CD4-positive, alpha-beta T cell treated with Interleukin-4 for 4 hours (primary cell): ENCODE results near the gene COG7.
"Not testable (repeated sequence)": the region's sequence is repeated elsewhere in the genome, so short reads cannot be mapped to it uniquely, and the experiment has no call there.

Experiments
- DNase-seq: peaks from one replicate; pipeline ENCODE4 v3.0.0-alpha.2; 2020

The COG7 gene

DNA sequence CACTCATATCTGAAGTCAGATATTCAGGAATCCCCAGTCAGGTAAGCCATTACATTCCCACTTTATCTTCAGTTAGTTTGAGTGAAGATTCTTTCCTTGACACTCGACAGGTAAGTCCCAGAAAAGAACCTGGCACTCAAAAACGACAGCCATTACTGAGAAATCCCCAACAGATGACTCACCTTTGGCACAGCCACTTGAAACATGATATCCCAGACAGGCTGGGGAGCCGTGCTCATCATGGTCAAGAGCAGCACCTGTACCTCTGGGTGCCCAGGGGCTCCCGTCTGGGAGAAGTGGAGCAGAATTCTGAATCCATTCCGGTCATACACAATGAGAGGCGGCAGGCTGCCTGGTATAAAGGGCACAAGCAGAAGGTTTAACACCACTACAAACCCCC, 16.8 kb upstream of the COG7 start:
- DNase-seq, result no peak

DNA sequence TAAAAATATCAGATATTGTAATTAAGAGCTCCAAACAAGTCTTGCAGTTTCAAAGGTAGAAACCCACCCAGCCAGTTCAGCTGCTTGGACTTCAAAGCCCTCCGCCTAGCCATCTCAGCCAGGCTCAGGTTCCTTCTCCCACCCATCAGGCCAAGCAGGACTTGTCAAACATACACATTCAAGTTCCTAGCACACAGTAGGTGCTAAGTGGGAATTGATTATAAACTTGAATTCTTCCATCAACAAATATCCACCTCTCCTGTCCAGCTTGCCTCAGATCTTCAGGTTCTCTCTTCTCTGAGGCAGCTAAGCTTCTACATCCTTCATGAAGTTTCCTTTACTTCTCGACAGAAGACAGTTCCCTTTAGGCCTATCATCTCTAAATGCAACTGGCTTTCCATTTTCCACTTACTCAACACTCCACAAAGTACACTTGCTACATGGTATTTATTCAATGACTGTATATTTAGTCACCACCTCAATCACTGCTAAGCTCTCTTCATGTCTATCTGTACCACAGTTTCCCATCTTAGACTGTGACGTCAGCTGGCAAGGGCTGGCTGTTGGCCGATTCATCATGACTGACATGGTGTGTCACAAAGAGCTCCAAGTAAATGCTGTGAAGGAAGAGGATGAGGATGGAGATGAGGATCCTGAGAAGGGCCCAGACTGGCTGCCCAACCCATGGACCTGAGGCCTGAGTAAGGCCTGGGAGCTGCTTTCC, 13.3 kb upstream of the COG7 start:
- no peak for DNase-seq

DNA sequence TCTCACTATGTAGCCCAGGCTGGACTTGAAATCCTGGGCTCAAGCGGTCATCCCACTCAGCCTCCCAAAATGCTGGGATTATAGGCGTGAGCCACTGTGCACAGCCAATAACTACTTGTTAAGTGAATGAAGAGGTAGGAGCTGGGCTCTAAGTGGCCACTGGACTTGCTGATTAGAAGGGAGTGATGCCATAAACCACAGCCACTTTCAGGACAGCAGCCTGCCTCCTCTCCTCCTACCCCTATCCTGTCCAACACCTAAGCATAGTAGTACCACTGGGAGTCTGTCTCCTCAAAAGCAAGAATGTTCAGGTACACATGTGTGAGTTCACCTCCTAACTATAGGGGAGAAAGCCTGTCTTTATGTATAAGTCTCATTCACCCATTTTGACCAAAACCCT, 12.2 kb upstream of the COG7 start:
- DNase-seq, result no peak

DNA sequence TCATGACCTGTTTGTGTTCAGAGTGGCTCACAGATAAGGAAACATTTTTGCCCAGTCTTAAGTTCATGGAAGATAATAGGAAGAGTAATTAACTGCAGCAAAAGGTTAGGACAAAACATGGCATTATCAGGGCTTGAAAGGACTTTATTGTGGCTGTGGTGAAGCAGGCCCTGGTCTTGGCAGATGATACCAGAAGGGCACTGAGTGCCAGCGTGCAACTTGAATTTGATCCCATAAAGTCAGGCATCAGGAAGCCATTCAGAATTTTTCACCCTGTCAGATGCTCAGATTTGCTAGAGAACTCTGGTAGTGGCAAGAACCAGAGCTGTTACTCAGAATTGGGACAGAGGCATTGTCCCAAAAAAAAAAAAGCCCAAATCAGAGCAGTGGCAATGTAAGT, 11.2 kb upstream of the COG7 start:
- no peak for DNase-seq

DNA sequence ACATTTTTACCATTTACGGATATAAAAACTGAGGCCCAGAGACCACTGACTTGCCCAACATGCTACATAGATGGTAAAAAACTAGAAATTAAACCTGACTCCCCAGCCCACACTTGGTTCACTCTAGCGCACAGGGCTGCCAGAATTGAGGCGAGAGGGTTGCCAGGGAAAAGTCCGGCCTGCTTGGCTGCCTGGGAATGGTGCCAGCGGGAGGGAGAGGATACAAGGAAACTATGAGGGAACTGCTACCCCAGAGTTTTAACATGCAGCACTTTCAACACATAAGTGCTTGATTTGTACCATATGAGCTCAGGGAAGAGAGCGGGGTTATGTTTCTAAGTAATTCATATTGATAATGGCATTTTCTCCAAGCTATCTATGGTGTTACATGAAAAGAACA, 10.0 kb upstream of the COG7 start:
- DNase-seq, result not testable (repeated sequence)

DNA sequence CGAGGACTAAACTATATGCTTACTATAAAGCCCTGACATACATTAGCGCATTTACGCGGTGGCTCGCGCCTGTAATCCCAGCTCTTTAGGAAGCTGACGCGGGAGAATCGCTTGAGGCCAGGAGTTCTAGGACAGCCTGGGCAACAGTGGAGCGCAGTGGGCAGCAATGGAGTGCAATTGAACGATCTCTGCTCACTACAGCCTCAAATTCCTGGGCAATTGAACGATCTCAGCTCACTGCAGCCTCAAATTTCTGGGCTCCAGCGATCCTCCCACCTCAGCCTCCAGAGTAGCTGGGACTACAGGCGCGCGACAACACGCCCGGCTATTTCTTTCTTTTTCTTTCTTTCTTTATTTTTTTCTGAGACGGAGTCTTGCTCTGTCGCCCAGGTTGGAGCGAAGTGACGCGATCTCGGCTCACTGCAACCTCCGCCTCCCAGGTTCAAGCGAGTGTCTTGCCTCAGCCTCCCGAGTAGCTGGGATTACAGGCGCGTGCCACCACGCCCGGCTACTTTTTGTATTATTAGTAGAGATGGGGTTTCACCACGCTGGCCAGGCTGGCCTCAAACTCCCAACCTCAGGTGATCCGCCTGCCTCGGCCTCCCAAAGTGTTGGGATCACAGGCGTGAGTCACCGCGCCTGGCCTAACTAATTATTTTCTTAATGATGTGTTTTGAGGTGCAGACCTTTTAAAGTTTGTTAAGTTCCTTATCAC, 506 bp upstream of the COG7 start:
- DNase-seq, result no peak

DNA sequence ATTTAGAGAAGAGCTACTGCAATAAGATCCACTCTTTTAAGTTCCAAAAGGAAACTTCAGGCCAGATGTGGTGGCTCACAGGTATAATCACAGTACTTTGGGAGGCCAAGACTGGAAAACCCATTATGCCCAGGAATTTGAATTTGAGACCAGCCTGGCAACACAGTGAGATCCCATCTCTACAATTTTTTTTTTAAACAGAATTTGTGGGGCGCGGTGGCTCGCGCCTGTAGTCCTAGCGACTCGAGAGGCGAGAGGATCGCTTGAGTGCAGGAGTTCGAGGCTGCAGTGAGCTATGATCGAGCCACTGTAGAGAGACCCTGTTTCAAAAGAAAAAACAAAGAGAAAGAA, 793 bp downstream of the COG7 start:
- no peak for DNase-seq

DNA sequence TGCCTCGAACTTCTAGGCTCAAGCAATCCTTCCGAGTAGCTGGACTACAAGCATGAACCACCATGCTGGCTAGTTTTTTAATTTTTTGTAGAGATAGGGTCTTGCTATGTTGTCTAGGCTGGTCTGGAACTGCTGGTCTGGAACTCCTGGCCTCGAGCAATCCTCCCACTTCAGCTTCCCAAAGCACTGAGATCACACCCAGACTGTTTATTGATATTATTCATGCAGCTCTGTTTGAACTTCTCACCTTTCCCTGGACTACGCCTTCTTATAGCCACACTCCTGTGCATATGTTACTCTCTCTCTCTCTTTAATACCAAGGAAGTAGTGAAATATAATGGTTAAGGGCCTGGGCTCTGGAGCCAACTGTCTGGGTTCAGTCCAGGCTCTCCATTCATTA, 4.6 kb downstream of the COG7 start:
- no peak for DNase-seq

DNA sequence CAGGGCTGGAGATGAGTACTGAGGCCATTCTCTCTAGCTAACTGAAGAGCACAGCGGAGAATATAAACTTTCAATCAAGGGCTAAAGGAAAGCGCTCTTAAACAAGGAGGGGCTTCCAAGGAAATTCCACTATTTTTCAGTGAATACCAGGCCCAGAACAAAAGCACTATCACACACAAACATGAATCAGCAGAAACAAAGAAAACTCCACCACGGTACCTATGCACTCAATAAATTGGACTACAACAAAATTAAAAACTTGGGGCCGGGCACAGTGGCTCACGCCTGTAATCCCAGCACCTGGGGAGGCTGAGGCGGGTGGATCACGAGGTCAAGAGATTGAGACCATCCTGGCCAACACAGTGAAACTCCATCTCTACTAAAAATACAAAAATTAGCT, 15.4 kb downstream of the COG7 start:
- not testable (repeated sequence) for DNase-seq

DNA sequence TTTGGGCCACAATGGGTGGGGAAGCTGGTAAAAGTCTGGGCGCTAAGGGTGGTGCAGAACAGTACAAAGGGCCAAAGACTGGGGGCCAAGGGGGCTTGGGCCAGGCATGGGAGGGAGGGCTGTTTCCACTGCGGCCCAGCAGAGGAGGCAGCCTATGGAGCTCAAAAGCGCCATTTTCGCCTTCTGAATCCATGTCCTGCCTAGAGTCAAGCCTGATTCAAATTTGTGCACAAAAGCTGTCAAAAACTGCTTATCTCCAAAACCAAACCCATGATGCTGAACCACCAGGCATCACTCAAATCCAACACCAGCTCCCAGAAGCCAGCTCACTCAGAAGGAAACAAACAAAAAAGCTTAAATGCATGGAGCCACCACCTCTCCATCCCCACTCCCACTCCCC, 16.0 kb downstream of the COG7 start:
- no peak for DNase-seq

DNA sequence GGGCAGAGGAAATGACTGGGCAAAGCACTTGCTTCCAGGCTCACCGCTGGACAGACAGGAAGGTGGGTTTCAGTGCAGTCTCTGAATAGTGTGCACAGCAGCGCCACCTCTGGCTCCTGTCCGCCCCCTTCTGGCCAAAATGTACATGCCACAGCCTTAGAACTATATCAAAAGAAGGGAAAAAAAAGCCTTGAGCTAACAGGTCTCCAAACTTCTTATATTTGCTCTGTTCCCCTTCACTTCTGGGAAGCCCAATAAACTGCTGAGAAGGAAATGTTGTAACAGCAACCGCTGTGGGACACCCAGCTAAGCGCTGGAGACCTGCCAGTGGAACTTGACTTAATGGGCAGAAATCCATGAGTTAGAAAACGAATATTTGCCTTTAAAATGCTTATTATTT, 17.5 kb downstream of the COG7 start:
- DNase-seq, result peak; percentile 64

DNA sequence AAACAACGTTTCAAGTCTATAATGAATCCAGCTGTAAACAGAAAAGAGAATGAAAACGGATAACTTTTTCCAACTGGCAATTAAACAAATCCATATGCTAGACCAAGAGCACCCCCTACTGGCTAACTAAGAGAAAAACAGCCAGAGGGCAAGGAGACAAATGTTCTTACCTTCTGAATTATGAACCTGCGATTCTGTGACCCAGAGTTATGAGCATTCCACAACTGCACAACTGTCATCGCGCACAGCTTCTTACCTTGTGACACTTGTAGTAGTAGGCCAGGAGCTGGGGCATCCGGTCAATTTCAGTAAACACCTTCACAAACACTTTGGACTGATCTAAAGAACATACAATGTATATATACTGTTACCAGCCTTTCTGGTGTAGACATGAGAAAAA, 18.6 kb downstream of the COG7 start:
- peak; percentile 56 for DNase-seq

DNA sequence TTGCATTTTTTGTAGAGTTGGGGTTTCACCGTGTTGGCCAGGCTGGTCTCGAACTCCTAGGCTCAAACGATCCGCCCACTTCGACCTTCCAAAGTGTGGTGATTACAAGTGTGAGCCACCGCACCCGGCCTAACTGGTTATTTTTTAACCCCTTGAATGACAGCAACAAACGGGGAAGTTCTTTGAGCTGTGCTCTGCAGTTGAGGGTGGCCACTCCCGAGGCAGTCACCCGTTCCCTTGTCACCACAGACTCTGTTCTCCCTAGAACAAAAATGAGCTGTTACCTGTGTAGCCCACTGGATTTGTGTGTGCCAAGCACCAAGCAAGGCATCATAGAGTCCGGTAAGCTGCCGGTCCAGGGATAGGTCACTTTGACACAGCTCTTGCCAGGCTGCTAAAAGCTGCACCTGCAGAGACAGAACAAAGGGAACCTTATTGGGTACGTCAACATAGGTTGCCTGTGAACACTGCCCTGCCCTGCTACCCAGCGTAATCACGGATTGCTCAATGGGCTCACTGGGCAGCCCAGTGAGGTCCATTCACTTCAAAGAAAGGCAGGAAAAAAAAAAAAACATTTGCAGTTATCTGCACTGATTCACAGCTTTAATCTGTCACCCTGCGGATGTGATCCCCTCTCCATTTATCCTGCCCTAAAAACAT, 19.6 kb downstream of the COG7 start:
- no peak for DNase-seq

DNA sequence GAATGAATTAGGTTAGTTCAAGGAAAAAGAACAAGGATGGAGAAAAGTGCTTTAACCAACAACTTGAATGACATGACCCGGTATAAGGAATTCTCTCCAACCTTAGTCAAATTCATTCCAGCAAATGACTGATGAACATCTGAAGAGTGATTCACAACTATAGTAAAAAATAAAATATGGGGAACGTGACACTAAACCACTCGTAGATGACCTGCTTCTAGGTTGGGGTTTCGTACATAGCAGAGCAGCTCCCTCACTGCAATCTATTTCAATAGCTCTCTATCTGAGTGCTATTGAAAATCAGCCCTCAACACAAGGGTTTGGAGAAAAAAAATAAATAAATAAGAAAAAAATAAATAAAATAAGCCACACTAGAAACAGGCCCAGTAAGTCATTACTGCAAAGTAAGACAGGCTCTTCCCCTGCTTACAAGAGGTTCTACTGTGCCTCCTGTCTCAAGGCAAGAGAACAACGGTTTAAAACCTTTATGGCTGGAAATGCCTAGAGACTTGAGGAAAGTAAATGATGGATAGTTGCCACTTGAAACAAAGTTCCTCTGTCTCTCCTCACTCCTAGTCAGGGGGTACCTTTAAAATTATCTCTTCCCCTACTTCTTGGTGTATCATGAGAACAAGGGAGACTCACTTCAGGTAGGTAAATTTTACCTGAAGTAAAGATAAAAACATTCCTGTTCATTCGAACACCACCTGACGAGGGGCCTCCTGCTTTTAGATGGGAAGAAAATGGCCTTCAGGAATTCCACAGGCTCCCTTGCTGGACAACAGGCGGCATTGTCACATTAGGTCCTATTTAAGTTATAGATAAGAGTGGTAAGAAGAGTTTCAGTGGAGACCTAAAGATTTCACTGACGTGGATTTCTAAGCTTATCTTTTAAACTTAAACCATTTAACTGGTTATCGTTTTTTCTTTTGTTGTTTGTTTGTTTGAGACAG, 20.5 kb downstream of the COG7 start:
- DNase-seq, result no peak

DNA sequence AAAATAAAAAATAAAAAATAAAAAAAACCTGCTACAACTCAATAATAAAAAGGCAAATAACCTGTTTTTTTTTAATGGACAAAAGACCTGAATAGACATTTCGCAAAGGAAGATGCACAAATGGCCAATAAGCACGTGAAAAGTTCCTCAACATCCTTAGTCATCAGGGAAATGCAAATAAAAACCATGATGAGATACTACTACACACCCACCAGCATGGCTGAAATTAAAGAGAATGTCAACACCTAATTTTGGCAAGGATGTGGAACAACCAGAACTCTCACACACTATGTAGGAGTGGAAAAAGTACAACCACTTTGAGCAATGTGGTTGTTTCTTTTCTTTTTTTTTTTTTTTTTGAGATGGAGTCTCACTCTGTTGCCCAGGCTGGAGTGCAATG, 24.6 kb downstream of the COG7 start:
- DNase-seq, result no peak

DNA sequence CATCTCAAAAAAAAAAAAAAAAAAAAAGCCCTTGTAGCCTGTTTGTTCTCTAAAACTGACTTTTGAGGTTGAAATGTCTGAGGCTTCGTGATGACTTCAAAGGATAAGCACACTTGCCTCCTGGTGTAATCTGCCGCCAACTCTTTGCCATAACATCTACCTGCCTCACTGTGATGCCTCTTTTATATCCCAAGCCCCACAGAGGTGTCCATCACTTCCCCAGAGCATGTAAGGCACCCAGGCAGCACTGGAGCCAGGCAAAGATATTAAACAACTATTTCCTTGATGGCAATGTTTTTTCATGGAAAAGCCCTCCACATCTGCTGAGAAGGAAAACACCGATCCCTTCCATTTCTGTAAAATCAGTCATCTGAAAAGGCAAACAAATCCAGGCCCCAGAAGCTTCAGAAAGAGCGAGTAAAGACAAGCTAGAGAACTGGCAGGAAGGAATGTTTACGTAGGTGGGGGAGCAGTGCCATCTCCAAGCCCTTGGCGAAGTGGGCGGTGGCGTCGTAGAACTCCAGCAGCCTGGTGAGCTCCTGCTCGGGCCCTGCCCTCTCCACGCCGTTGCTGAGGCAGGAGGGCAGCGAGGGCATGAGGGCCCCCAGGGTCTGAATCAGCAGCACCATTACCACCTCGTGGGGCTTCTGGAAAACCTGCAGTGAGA, 28.6 kb downstream of the COG7 start:
- DNase-seq, result no peak

DNA sequence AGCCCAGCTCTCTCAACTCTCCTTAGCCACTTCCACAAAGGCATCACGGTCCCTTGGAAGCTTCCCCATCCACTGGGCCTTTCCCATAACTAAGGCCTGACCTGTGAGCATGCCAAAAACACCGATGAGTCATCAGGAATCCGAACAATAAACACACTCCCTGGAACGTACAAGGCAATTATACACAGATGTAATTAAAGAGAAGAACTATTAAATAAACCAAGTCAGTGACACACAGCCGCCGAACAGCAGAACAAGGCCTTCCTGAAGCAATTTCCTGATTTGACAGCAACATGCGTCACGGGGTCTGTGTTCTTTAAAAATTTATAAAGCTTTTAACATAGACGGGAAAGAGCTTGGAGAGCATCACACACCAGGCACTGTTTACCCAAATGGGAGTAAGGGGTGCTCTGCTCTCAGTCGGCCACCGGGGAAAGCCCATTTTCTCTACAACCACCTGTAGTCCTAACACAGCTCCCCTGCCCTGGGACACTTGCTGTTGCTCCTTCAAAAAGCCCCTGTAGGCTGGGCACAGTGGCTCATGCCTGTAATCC, 29.4 kb downstream of the COG7 start:
- no peak for DNase-seq

DNA sequence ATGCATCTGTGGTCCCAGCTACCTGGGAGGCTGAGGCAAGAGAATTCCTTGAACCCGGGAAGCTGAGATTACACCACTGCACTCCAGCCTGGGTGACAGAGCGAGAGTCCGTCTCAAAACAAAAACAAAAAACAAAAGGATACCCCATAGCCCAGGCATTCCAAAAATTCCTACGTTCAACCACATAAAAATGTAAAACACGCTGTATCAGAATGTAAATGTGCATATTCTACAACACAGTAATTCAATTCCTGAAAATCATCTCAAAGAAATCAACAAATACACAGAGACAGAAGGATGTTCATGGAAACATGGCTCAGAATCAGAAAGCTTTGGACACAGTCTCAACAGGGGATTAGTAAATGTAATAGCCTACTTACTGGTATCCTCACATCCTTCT, 33.0 kb downstream of the COG7 start:
- DNase-seq, result no peak

DNA sequence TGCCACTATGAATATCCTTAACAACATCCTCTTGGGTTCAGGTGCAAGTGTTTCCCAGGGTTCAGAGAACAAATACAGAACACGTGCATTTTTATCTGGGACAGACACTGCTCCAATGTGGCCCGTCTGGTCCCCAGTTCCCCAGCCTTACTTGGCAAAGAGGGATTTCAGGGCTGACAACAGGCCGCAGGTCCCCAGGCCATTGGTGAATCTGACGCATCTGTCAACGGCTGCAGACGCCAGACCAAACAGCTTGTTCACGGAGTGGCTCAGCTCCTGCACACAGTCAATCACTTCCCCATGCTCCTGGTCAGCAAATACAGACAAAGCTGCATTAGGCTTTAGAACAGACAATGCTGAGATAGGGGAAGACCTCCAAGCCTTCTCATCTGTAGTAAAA, 36.2 kb downstream of the COG7 start:
- no peak for DNase-seq

DNA sequence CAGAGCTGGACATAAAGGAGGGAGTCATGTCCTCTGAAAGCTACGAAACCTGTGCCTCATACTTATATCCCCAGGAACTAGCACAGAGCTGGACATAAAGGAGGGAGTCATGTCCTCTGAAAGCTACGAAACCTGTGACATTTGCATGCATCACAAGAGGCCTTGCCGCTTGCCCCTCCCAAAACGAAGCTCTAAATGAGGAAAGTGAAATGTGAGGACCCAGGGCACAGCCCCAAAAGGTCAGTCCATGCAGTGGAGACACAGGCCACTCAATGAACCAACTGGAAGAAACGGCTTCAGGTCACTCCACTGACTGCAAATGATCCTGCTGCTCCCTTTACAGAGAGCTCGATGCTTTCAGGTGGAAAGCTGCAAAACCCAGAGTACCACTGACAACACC, 38.3 kb downstream of the COG7 start:
- no peak for DNase-seq

DNA sequence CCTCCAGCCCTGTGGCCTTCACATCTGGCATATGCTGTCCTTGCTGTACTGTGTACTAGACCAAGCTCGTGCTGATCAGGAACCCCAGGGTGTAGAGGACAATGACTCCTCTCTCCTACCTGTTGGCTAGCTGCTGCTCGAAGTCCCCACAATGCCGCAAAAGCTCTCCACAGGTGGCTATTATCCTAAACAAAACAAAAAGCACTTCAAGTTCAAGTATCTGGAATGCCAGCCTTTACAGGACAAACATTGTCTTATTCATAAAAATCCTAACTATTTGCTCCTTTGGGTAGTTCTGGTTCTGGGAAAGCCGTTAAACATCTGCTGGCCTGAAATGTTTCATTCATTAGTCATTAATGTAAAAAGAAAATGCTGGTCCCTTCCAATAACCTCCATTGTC, 42.8 kb downstream of the COG7 start:
- DNase-seq, result no peak

DNA sequence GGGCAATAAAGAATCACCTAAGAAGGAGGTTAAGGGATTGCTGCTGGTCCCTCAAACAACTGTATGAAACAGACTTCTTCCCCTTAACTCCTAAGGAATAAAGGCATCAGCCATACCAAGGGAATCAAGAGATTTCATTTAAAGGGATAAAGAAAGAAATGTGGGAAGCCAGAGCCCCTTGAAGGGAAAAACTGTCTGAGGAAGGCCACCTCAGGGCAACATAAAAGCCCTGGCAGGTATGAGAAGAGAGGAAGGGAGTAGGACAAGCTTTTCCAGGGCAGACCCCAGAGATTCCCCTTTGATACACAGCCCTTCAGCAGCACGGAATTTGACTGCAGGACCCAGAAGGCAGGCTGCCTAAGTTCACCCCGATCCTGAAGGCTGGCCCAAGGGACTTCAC, 43.5 kb downstream of the COG7 start:
- no peak for DNase-seq
